Measurements from ENCODE around the gene LANCL1.
"Not testable (repeated sequence)": the region's sequence is repeated elsewhere in the genome, so short reads cannot be mapped to it uniquely, and the experiment has no call there.

LANCL1 gene

DNA sequence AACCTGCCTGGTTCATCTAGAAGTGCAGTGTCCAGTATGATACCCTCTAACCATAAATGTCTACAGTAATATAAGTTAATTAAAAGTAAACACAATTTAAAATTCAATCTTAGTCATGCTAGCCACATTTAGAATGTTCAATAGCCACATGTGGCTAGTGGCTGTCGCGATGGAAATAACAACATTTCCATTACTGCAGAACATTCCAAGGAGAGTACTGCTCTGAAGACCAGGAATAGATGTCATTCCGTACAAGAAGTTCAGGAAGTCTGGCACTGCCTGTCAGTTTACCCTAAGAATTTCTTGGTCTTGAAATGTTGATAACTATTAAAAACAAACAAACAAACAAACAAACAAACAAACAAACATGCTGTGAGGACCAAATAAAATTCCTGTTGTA lies 17.2 kb downstream of the LANCL1 start:
- no peak for DNase-seq

GRCh38 chr2:210458395-210458794 lies 18.2 kb downstream of the LANCL1 start:
- DNase-seq = no peak

DNA sequence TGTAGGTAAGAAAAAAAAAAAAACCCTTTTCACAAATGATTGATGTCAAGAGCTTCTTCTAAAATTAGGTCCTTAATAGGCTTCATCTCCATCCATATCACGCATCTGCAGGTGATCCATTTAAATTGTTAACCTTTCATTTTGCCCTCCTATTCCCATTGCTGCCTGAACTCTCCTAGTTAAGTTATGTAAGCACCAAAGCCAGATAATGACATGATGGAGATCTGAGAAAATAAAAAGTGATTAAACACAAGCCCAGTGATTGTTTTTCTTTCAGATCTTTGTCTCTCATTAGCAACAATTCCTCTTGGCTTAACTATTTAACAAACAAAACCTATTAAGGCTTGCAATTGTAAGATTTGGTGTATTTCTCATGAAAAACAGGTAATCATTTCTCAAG lies 20.0 kb downstream of the LANCL1 start:
- no peak for DNase-seq

- no peak for DNase-seq
Measured at GRCh38 chr2:210454336-210454735, 22.2 kb downstream of the LANCL1 start.

- no peak for DNase-seq
Measured at GRCh38 chr2:210452194-210452593, 24.4 kb downstream of the LANCL1 start.

DNA sequence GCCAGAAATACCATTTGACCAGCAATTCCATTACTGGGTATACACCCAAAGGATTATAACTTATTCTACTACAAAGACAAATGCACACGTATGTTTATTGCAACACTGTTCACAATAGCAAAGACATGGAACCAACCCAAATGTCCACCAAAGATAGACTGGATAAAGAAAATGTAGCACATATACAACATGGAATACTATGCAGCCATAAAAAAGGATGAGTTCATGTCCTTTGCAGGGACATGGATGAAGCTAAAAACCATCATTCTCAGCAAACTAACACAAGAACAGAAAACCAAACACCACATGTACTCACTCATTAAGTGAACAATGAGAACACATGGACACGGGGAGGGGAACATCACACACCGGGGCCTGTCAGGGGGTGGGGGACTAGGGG lies 25.6 kb downstream of the LANCL1 start:
- DNase-seq = not testable (repeated sequence)

DNA sequence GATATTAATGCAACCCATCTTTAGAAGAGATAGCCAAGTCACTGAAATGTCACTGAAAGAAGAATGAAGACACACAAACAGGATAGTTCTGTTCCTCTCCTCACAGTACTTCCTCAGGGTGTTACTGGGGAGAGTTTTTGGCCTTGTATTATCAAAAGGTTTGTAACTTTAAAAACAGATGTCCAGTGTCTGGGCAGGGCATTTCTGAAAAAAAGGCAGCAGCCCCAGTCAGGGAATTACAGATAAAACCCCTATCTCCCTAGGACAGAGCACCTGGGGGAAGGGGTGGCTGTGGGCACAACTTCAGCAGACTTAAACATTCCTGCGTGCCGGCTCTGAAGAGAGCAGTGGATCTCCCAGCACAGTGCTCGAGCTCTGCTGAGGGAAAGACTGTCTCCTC lies 30.8 kb downstream of the LANCL1 start:
- DNase-seq = no peak

DNA sequence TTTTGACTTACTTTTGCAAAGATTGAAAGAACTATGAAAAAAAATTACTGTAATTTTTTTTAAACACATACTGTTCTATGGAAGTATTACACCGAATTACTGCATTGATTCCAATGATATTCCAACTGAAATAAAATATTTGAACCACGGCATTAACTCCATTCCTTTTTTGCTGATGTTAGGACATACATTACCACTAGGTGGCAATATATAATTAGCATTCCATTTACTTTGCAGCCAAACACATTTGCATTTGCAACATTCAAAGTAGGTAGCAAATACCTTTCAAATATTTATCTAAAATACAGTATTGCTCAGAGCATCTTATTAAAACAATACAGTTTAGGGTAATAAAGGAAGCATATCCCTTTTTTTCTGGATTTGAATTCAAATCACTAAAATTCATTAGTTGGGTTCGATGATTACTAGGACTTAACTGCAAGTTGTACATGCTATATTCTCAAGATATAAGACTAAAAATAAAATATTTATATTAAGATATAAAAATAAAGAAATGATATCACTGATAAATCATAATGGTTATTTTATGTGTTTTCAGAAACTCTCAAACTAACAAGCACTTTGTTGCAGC lies 31.3 kb downstream of the LANCL1 start:
- DNase-seq = peak in 2 of 6 experiments; percentile 7 to 19

- DNase-seq = no peak
Measured at GRCh38 chr2:210443527-210443926, 33.0 kb downstream of the LANCL1 start.

DNA sequence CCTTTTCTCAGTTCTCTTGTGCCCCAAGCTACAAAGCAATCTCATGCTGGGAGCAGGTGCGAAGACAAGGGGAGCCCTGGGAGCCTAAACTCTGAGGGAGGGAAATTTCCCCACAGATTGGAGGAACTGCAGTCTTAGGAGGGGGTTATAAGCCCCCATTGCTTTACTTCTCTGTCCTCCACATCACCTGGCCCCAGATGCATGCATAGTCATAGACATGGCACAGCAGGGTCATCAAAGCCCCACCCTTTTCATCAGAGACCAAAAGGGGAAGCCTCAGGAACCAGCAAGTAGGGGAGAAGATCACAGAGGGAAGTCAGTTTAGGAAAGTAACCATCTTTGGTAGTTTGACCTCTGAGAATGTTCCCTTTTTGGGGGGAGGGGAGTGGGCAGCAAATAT lies 33.7 kb downstream of the LANCL1 start:
- no peak for DNase-seq

DNA sequence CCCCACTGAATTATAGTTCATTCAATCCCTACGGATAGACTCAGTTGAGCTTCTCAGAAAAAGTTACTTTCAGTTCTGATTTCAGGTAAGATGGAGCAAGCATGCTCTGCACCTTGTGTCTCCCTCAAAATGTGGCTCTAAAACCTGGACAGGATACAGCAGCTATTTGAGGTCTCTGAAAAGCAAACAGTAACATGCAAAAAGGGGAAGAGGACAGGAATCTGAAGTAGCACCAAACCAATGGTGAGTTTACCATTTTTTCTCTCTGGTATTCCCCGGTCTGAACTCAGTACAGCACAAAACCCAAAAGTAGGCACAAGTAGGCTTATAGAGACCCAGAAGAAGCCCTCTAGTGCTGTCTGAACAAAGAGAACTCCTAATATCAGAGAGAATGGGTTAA lies 34.1 kb downstream of the LANCL1 start:
- DNase-seq = no peak

DNA sequence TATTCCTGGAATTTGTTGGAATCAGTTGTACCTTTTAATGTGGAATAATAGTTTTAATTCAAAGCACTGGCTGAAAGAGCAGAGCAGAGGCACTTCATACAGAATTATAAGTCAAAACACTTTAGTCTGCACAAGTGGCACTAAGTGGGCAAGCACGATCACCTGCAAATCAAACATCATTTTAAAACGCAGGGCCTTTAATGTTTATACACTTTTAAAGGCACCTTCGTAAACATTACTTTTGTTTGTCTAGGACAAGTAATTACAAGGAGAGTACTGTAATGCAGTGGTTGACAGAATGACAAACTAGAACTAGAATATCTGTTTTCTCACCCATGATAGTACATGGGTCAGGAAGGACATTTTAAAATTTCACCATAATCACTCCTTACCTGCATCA lies 36.4 kb downstream of the LANCL1 start:
- DNase-seq = no peak

- no peak for DNase-seq
Measured at GRCh38 chr2:210435439-210435838, 41.1 kb downstream of the LANCL1 start.

GRCh38 chr2:210432633-210433032 lies 43.9 kb downstream of the LANCL1 start:
- DNase-seq = no peak

GRCh38 chr2:210429403-210430137 lies 47.0 kb downstream of the LANCL1 start:
- DNase-seq = no peak

- DNase-seq = no peak
Measured at GRCh38 chr2:210428393-210429179, 48.0 kb downstream of the LANCL1 start.

DNA sequence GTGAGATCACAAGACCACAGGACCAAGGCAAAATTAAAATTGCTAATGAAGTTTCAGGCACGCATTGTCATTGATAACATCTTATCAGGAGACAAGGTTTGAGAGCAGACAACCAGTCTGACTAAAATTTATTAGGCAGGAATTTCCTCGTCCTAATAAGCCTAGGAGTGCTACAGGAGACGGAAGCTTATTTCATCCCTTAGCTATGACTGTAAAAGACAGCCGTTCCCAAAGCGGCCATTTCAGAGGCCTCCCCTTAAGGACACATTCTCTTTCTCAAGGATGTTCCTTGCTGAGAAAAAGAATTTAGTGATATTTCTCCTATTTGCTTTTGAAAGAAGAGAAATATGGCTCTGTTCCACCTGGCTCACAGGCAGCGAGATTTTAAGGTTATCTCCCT lies 49.2 kb downstream of the LANCL1 start:
- not testable (repeated sequence) for DNase-seq

DNA sequence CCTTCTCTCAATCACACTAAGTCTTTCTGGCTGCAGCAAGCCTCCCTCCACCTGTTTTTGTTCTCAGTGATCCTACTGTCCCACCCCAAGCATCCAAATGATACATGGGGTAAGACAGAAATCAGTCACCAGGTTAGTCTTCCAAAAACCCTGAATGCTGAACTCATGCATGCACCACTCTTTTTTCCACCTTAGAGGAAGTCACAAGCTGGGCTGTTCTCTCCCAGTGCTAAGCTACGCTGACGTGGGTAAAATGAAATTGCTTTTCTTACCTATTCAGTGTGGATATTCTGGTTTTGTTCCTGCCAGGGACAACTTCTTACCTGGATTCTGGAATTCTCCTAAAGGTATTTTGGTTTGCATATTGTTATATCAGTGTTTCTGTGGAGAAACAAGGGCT lies 54.2 kb downstream of the LANCL1 start:
- no peak for DNase-seq

- no peak for DNase-seq
Measured at GRCh38 chr2:210421916-210422315, 54.6 kb downstream of the LANCL1 start.

DNA sequence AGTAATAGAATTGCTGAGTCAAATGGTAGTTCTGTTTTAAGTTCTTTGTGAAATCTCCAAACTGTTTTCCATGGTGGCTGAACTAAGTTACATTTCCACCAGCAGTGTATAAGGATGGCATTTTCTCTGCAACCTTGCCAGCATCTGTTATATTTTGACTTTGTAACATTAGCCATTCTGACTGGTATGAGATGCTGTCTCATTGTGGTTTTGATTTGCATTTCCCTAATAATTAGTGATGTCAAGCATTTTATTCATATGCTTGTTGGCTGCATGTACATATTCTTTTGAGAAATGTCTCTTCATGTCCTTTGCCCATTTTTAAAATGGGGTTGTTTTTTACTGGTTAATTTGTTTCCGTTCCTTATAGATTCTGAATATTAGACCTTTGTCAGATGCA lies 63.9 kb downstream of the LANCL1 start:
- DNase-seq = no peak

- no peak for DNase-seq
Measured at GRCh38 chr2:210410542-210410941, 66.0 kb downstream of the LANCL1 start.

DNA sequence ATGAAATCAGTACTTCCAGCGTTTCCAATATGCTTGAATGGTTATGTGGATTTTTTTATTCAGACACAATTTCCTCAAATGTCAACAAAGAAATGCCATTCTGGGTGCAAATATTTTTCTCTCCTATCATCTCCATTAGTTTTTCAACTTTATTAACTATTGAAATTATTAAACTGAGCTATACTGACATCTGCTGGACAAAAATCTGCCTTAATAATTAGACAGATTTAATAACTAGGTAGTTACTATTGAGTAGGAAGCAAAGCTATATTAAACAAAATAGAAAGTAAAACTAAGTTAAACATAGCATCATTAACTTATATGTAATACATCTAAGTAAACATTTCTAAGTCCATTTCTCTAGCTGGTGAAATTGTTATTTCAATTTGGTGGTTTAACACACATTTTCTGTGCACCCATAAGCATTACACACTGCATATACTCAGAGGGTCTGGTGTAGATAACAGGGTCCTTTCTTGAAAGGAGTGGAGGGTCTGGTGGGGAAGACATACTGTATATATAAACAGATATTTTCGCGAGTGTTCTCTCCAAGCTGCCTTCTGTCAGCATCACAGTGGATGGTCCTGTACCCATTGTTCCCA lies 77.0 kb downstream of the LANCL1 start:
- no peak for DNase-seq

GRCh38 chr2:210392469-210392881 lies 84.1 kb downstream of the LANCL1 start:
- no peak for DNase-seq

DNA sequence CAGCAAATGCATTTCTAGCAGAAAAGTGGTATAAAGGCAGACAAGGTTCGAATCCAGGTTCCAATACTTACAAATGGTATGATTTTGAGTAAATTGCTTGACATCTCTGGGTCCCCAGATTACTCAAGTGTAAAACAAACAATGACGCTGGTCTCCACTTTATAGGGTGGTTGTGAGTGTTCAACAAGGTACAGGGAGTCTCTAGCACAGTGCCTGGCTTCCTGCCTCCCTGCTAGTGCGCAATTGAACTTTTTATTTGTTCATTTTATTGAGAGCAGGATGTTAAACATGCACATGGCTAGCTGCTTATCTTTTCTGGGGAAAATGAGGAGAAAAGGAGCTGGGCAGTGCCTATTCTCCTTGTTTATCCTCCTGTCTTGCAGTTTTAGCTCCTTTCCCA lies 86.7 kb downstream of the LANCL1 start:
- no peak for DNase-seq

Measured in stimulated activated naive CD4-positive, alpha-beta T cell (primary cell).